Vein endothelial cell (primary cell): ENCODE data around the gene MAP3K12. TPM values are rescaled to one million over a fixed set of nuclear protein-coding genes. Genes with fewer than 3 reads are reported as not detected.

Source experiments
- small RNA-seq: library from RNA; depleted of rRNA; stranded (forward); fragments of <200 nt; gene quantifications from one replicate; pipeline ENCODE3, GENCODE V24; 2012
- total RNA-seq: library from RNA; depleted of rRNA; stranded (reverse); fragments of >200 nt; gene quantifications from 2 replicates; pipeline ENCODE4 v1.2.3, GENCODE V29; 2012

MAP3K12 gene
- 18.9 and 21.5 TPM in 2 replicates for total RNA-seq

DNA sequence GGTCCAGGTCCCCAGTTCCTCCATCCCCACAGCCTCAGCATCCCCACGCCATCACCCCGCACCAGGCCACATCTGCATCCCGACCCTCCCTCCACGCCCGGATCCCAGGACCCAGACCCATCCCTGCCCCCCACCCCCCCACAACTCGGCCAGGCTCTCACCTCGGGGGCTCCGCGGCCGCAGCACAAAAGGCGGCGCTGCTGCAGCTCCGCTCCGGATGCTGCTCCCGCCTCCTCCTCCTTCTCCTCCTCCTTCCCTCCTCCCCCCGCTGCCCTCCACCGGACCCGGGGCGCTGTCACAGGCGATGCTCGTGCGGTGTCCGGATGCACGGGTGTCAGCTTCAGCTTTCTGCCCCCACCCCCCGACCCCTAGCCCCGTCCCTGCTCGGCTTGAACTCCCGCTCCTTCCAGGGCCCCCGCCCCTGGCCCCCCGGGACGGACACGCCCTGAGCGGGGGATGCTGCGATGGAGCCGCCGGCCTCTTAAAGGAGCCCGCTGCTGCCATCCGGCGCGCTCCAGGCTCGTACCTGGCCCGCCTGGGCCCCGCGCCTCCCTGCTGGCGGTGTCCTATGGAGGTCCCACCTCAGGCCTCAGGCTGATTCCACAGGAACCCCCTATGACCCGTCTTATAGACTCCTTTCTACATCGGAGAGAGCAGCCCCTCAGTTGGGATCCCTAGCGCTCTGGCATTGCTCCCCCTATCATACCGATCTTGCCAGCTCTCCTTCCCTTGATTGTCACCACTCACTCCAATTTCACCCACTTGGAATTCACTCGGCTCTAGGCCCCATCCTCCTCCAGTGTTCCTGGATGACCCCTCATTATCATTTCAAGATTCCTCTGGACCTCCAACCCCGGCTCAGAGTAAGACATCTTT, at the start of gene MAP3K12:
Gene MAP3K12 (minus strand): TSS at position 193 of the 876 bp plus-strand sequence. CDS start 12,067 bp downstream, outside the sequence.

DNA sequence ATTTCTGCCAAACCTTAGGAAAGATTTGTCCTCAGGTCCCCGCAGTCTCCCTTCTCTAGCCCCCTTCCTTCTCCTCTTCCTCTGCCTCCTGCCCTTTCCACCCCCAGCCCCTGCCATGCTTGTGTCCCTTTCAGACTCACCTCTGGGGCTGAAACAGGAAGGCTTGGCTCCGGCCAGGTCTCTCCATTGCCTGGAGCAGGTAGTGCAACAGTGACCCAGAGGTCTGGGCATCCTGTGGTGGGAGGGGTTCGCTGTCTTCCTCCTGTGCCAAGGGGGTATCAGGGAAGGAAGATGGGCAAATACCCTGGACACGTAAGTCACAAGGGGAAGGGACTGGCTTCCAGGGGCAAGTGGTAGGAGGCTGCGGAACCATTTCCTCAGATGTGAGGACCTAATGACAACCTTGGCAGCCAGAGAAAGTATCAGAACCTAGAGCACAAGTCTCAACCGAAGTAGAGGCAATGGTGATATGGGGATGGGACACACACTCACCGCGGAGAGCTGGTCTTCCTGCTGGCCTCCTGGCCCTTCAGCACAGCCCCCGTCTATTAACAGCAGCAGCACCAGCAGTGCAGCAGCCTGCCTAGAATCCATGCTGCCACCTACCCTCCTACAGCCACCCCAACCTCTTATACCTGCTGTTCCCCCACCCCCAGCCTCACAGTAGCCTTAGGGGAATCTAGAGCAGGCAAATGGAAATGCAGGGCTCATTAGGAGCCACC, 7.8 kb upstream of the MAP3K12 start, which contains the start of gene NPFF:
Gene NPFF (minus strand): TSS at position 604 of the 722 bp plus-strand sequence. CDS start 10 bp downstream, at position 594.

GRCh38 chr12:53500776-53501614, 1.7 kb upstream of the MAP3K12 start, which contains the start of gene TARBP2:
TARBP2 (plus strand) TSS chr12:53501283; CDS start chr12:53501409, 126 bp downstream.

GRCh38 chr12:53451661-53452158, 47.5 kb downstream of the MAP3K12 start, which contains the start of gene PCBP2:
PCBP2 (plus strand) TSS chr12:53452102; CDS start chr12:53454801, 2,699 bp downstream.

GRCh38 chr12:53441040-53441833, 58.0 kb downstream of the MAP3K12 start, which contains the start of gene PRR13:
PRR13 (plus strand) TSS chr12:53441734; CDS start chr12:53442715, 981 bp downstream.

Small RNAs within 50 kb of the gene (small RNA-seq; reads per million reads assigned to genes)
- not detected for gene AC023509.3

Other genes with a start within 250 kb of the MAP3K12 start
- 6.2 and 10.9 TPM in 2 replicates for gene ESPL1, start 231.2 kb downstream of the MAP3K12 start, total RNA-seq
- gene PFDN5, start 203.9 kb downstream of the MAP3K12 start, total RNA-seq = 308 and 327 TPM in 2 replicates
- 34.2 and 45.7 TPM in 2 replicates for gene MYG1, start 199.8 kb downstream of the MAP3K12 start, total RNA-seq
- gene AAAS, start 177.8 kb downstream of the MAP3K12 start, total RNA-seq = 51.0 and 53.5 TPM in 2 replicates
- gene SP7, start 163.1 kb downstream of the MAP3K12 start, total RNA-seq = not detected in 2 replicates
- gene SP1, start 119.3 kb downstream of the MAP3K12 start, total RNA-seq = 44.6 and 48.7 TPM in 2 replicates
- gene AMHR2, start 75.6 kb downstream of the MAP3K12 start, total RNA-seq = not detected in 2 replicates
- 52.8 and 68.9 TPM in 2 replicates for gene PRR13, start 57.7 kb downstream of the MAP3K12 start, total RNA-seq
- gene PCBP2, start 47.4 kb downstream of the MAP3K12 start, total RNA-seq = 420 and 457 TPM in 2 replicates
- gene TARBP2, start 1.8 kb upstream of the MAP3K12 start, total RNA-seq = 50.3 and 52.9 TPM in 2 replicates
- gene NPFF, start 8.0 kb upstream of the MAP3K12 start, total RNA-seq = not detected in 2 replicates
- gene ATF7, start 126.9 kb upstream of the MAP3K12 start, total RNA-seq = 18.6 and 27.4 TPM in 2 replicates
- gene ATP5MC2, start 176.6 kb upstream of the MAP3K12 start, total RNA-seq = 166 and 176 TPM in 2 replicates
- 55.4 and 88.5 TPM in 2 replicates for gene CALCOCO1, start 228.0 kb upstream of the MAP3K12 start, total RNA-seq